ENCODE measurements around the gene PARD6B.

Gene PARD6B, protein sequence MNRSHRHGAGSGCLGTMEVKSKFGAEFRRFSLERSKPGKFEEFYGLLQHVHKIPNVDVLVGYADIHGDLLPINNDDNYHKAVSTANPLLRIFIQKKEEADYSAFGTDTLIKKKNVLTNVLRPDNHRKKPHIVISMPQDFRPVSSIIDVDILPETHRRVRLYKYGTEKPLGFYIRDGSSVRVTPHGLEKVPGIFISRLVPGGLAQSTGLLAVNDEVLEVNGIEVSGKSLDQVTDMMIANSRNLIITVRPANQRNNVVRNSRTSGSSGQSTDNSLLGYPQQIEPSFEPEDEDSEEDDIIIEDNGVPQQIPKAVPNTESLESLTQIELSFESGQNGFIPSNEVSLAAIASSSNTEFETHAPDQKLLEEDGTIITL

DNA sequence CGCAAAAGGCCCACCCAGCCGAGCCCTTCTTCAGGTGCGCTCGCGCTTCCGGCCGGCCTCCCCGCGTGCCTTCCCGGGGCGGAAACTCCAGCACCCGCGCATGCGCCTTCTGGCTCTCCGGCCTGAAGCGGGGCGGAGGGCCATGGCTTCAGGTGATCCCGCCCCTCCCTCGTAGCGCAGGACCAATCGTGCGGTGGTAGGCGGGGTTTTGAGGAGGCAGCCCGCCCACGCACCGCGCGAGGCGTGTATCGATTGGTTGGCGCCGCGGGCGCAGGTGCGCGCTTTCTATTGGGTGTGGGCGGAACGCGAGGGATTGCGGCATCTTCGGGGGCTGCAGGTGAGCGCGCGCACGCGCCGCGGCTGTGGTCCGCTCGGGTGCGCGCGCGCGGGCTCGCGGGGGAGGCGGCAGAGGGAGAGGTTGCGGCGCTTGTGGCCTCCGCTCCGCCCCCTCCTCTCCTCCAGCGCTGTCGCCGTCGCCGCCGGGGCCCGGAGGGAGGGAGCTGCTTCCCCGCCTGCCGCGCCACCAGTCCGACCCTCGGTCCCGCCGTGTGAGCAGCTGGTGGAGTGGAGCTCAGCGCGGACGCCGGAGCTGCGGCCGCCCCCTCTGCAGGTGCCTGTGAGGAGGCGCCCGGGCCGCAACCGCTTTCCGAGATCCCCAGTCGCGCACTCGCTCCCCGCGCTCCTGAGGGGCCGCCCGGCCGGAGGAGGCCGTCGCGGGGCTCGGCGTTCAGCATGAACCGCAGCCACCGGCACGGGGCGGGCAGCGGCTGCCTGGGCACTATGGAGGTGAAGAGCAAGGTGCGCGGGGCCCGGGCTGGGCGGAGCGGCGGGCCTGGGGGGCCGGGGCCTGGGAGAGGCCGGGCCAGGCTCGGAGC lies at the start of gene PARD6B:
Gene PARD6B (plus strand): TSS at position 526 of the 875 bp plus-strand sequence. CDS start 207 bp downstream, at position 733.
- TF ChIP-seq, protein P1, sequence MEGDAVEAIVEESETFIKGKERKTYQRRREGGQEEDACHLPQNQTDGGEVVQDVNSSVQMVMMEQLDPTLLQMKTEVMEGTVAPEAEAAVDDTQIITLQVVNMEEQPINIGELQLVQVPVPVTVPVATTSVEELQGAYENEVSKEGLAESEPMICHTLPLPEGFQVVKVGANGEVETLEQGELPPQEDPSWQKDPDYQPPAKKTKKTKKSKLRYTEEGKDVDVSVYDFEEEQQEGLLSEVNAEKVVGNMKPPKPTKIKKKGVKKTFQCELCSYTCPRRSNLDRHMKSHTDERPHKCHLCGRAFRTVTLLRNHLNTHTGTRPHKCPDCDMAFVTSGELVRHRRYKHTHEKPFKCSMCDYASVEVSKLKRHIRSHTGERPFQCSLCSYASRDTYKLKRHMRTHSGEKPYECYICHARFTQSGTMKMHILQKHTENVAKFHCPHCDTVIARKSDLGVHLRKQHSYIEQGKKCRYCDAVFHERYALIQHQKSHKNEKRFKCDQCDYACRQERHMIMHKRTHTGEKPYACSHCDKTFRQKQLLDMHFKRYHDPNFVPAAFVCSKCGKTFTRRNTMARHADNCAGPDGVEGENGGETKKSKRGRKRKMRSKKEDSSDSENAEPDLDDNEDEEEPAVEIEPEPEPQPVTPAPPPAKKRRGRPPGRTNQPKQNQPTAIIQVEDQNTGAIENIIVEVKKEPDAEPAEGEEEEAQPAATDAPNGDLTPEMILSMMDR (IDR thresholded peaks at IDR 0.05) = no peak
- H3K4me3 ChIP-seq = peak within 1 kb of the TSS; percentile 80

DNA sequence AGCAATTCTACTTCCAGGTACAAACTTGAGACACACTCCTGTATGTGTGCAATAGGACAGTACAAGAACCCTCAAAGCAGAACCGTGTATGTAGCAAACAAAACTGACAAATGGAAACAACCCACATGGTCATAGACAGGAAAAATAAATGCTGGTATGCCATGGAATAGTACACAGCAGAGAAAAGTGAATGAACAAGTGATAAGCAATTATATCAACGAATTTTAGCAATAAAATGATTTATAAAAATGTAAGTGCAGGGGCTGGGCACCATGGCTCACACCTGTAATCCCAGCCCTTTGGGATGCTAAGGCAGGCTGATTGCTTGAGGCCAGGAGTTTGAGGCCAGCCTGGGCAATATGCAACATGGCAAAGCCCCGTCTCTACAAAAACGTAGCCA lies 49.3 kb upstream of the PARD6B start:
- Histone ChIP-seq H3K27ac (no peak overlapping the region), H3K4me3 (no peak overlapping the region)
- TF ChIP-seq, protein P1 (IDR thresholded peaks at IDR 0.05) = no peak
- DNase-seq (ENCODE audit: low spot score) = no peak

More for the DNA sequence above, at the start of gene PARD6B:
- H3K27ac ChIP-seq = peak within 1 kb of the TSS; percentile 78 to 85
- peak; percentile 95 for DNase-seq (ENCODE audit: low spot score)

DNA sequence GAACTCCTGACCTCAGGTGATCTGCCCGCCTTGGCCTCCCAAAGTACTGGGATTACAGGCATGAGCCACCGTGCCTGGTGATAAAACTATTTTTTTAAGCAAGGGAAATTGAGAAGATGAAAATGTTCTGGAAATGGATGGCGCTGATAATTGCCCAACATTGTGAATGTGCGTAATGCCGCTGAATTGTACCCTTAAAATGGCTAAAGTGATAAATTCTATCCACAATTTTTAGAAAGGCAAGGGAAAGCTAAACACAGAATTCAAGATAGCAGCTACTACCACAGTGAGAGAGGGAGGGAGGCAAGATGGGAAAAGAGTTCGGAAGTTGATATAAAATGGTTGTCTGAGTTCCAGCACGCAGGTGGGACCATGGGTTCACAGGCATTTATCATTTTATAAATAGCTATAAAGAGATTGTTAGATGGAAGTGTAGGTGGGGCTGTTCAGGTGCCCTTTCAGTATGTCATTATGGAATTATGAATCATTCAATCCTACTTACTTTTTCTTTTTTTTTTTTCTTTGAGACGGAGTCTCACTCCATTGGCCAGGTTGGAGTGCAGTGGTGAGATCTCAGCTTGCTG lies 48.3 kb upstream of the PARD6B start:
- no peak for DNase-seq (ENCODE audit: low spot score)
- TF ChIP-seq, protein P1 (IDR thresholded peaks at IDR 0.05) = no peak
- H3K4me3 ChIP-seq = no peak overlapping the region
- no peak overlapping the region for H3K27ac ChIP-seq

DNA sequence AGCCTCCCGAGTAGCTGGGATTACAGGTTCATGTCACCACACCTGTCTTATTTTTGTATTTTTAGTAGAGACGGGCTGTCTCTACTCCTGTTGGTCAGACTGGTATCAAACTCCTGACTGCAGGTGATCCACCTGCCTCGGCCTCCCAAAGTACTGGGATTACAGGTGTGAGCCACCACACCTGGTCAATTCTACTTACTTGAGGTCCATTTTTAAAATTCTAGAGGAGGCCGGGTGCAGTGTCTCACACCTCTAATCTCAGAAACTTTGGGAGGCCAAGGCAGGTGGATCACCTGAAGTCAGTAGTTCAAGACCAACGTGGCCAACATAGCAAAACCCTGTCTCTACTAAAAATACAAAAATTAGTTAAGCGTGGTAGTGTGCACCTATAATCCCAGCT lies 47.8 kb upstream of the PARD6B start:
- DNase-seq (ENCODE audit: low spot score) = no peak
- no peak overlapping the region for H3K4me3 ChIP-seq
- no peak overlapping the region for H3K27ac ChIP-seq
- TF ChIP-seq, protein P1 (IDR thresholded peaks at IDR 0.05) = no peak

DNA sequence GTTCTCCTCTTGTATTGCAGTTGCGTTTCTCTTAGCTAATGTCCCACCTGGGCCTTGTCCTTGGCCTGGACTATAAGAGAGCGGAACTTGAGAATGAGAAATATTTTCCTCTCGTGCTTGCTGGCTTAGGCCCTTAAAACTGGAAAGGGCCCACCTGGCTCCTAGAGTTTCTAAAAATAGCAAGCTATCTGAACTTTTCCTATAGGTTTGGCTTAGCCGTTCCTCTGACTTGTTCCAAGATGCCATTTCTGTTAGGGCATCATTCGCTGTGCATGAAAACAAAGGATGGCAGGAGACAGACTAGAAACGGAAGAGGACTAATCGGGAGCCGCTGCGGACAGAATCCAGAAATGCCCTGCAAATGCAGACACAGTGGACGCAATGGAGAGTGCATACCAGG lies 44.6 kb upstream of the PARD6B start:
- no peak for DNase-seq (ENCODE audit: low spot score)
- TF ChIP-seq, protein P1 (IDR thresholded peaks at IDR 0.05) = no peak
- H3K4me3 ChIP-seq = no peak overlapping the region
- no peak overlapping the region for H3K27ac ChIP-seq

DNA sequence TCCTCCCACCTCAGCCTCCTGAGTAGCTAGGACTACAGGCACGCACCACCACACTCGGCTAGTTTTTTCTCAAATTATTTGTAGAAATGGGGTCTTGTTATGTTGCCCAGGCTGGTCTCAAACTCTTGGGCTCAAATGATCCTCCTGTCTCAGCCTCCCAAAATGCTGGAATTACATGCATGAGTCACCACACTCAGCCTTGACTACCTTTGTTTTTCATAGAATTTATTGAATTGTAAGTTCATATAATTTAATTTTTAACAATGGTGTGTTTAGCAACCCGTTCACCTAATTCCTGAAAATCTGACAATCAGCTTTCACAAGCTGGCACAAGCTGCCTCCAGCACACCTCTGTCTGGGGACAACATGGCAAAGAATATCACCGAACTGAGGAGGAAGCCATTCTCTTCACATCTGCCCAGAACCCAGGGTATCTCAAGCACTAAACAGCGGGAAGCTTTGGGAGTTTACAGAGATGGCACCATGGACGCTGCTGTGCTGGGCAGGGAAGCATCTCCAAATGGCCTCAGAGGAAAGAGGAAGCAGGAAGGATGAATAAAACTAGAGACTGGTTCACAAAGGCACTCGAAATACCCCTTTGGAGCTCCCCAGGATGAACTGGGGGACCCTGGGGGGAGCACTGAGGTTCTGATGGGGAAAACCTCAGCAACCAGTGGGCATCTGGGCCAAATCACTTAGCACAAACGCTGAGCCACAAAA lies 43.0 kb upstream of the PARD6B start:
- TF ChIP-seq, protein P1 (IDR thresholded peaks at IDR 0.05) = no peak
- Histone ChIP-seq H3K4me3 (no peak overlapping the region), H3K27ac (no peak overlapping the region)
- no peak for DNase-seq (ENCODE audit: low spot score)

Measured in coronary artery (tissue), 2 donors.